Measurements from ENCODE around the gene GSTM3.
"Not testable (repeated sequence)": the region's sequence is repeated elsewhere in the genome, so short reads cannot be mapped to it uniquely, and the experiment has no call there.

The GSTM3 gene

DNA sequence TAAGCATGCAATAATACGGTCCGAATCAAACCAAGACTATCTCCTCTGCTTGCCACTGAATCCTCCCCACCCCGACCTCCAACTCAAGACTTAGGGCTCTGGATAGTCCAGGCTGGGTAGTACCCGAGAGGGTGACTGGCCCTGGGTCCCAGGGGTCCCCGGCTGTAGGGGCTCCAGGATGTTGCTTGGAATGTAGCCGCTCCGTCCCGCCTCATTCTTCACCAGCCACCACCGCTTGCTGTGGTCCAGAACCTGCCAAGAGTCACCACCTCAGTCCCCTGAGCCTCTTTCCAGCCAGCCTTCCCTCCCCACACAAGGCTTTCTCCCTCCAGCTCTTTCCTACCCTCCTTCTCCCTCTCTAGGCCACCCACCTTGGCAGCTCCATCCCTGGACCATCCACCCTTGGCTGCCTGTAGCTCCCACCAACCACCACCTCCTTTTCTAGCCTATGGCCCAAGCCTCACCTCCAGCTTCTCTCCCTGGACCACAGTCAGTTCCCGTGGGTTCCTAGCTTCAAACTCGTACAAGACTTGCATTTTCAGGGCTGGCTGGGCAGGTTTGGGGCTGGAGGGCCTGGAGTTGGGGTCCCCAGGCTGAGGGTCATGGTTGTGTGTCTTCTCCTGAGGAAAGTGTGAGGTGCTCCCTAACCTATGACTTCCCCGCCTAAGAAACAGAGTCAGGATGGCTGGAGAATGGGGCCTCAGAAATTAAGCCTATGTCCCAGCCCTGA is 10.9 kb upstream of the GSTM3 start:
- no peak for DNase-seq (ENCODE audit: low read depth)
- H3K4me3 ChIP-seq (ENCODE audit: low read depth, low read length) = no peak overlapping the region
- TF ChIP-seq, protein P1, sequence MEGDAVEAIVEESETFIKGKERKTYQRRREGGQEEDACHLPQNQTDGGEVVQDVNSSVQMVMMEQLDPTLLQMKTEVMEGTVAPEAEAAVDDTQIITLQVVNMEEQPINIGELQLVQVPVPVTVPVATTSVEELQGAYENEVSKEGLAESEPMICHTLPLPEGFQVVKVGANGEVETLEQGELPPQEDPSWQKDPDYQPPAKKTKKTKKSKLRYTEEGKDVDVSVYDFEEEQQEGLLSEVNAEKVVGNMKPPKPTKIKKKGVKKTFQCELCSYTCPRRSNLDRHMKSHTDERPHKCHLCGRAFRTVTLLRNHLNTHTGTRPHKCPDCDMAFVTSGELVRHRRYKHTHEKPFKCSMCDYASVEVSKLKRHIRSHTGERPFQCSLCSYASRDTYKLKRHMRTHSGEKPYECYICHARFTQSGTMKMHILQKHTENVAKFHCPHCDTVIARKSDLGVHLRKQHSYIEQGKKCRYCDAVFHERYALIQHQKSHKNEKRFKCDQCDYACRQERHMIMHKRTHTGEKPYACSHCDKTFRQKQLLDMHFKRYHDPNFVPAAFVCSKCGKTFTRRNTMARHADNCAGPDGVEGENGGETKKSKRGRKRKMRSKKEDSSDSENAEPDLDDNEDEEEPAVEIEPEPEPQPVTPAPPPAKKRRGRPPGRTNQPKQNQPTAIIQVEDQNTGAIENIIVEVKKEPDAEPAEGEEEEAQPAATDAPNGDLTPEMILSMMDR (conservative IDR thresholded peaks at IDR 0.05; ENCODE audit: low read depth, low read length) = no peak

DNA sequence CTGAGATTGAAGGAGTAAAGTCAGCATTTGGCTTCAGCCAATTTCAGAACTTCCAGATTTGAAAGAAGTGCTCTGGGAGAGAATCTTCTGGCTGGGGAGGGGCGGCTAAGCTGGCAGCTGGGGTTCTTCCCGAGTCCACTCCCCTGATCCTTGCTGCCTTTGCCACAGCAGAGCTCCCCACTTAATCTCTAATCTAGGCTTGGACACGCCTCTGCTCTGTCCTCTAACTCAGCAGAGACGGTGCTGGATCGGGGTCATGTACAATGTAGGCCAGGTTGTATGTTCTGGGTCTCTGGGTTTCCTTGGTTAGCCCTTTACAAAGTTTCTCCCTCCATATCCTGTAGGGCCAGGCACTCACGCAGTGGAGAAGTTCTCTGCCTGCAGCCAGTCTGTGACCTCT is 10.1 kb upstream of the GSTM3 start:
- H3K4me3 ChIP-seq (ENCODE audit: low read depth, low read length) = no peak overlapping the region
- TF ChIP-seq, protein P1 (conservative IDR thresholded peaks at IDR 0.05; ENCODE audit: low read depth, low read length) = no peak
- DNase-seq (ENCODE audit: low read depth) = no peak

DNA sequence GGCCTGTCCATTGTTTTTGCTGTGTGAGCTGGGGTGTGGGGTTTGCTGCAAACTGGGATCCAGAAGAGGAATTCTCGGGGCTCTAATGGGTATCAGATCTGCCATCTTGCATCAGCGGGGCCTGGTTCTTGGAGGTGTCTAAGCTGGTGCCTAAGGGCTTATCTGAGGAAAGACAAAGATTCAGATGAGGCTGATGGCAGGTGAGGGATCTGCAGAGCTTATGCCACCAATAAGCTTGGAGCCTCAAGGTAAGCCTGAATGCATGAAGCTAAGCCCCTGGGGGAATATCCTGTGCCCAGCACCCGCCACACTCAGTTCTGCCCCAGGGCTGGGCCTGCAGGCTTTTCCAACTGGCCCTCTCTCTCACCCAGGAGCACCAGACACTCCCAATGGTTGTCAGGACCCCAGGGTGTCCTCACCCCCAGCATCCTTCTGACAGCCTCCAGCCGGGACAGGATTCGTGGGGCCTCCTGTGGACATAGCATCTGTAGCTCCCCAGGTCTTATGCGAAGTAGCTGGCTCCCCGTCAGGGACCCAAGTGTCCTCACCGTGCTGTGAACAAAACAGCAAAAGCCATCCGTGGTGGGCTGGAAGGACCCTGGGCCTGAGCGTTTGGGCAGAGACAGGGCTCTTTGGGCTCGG is 9.5 kb upstream of the GSTM3 start:
- TF ChIP-seq, protein P1 (conservative IDR thresholded peaks at IDR 0.05; ENCODE audit: low read depth, low read length) = no peak

DNA sequence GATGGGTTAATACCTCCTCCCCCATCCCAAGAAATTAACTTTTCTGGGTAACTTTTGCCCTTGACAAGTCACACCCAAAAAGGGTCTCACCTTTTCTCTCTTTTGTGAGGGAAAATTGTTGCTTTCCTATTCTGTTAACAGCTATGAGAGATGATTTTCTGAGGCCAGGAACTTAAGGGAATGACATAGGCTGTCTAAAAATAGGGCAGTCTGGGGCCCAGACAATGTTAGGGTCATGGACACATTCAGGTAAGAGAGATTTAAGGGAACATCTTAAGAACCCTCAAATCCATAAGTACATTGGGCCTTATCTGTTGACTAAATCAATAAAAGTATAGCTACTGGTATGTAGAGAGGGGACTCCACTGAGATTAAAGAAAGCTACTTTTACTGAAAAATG is 8.4 kb upstream of the GSTM3 start:
- H3K4me3 ChIP-seq (ENCODE audit: low read depth, low read length) = no peak overlapping the region
- TF ChIP-seq, protein P1 (conservative IDR thresholded peaks at IDR 0.05; ENCODE audit: low read depth, low read length) = no peak
- no peak for DNase-seq (ENCODE audit: low read depth)

More for the DNA sequence above, 9.5 kb upstream of the GSTM3 start:
- DNase-seq (ENCODE audit: low read depth) = no peak
- no peak overlapping the region for H3K4me3 ChIP-seq (ENCODE audit: low read depth, low read length)

DNA sequence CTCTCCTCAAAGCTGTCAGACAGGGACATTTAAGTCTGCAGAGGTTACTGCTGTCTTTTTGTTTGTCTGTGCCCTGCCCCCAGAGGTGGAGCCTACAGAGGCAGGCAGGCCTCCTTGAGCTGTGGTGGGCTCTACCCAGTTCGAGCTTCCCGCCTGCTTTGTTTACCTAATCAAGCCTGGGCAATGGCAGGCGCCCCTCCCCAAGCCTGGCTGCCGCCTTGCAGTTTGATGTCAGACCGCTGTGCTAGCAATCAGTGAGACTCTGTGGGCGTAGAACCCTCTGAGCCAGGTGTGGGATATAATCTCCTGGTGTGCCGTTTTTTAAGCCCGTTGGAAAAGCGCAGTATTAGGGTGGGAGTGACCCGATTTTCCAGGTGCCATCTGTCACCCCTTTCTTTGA is 7.5 kb upstream of the GSTM3 start:
- DNase-seq (ENCODE audit: low read depth); H3K4me3 ChIP-seq (ENCODE audit: low read depth, low read length): not testable (repeated sequence)

DNA sequence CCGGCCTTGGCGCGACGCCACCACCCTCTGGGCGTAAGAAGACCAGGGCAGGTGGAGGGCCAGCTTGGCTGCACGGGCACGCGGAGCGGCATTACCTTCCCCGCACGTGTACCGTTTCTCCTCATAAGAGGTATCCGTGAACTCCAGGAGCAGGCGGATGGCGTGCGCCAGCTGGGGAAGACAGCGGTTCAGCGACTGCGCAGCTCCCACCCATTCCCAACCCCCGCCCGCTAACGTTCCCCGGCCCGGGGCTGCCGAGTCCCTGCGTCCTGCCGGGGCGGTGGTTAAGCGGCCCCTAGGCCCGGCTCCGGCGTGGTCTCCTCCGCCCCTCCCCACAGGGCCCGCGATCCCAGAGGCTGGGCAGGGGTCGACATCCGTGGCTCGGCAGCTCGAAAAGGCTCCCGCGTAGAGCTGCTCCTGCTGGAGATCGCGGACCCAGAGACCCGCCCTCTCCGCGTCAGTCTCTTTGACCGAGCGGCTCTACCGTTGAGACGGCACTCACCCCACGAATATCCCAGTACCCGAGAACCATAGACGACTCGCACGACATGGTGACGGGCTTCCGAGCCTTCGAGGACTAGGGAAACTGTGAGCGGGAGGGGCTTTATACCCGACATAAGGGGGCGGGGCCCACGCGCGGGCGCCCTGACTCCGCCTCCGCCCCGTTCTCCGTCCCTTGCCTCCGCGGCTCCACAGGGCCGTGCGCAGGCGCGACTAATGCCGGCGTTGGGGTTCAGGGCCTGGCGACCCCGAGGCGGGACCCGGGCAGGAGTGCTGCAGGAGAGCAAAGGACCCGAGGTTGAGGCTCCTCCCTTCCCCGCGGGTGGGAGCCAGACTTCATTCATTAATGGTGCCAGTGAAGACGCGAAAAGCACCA is 862 bp downstream of the GSTM3 start:
- H3K4me3 ChIP-seq (ENCODE audit: low read depth, low read length) = peak overlapping the region; percentile 78
- TF ChIP-seq, protein P1 (conservative IDR thresholded peaks at IDR 0.05; ENCODE audit: low read depth, low read length) = no peak
- DNase-seq (ENCODE audit: low read depth) = peak; percentile 49

DNA sequence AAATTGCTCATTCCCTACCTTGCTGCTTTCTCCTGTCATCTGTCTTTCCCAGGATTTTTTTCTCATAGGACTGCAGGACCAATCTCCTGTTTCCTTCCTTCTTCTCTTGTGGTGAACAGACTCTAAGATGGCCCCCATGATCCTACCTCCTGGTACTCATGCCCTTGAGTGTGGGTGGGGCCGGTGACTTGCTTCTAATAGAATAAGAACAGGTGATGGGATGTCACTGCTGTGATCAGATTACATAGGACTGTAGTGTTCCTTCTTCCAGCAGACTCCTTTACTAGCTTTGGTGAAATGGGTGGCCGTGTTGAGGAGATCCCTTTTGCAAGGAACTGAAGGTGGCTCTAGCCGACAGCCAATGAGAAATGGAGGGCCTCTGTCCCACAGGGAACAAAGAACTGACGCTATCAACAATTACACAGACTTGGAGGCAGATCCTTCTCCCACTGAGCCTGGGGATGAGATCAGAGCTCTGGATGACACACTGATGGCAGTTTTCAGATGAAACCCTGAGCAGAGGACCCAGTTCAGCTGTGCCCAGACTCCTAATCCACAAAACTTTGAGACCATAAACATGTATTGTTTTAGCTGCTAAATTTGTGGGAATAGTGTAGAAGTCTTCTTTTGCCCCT is 7.5 kb downstream of the GSTM3 start:
- no peak overlapping the region for H3K4me3 ChIP-seq (ENCODE audit: low read depth, low read length)
- no peak for DNase-seq (ENCODE audit: low read depth)
- TF ChIP-seq, protein P1 (conservative IDR thresholded peaks at IDR 0.05; ENCODE audit: low read depth, low read length) = no peak
